Neuron (in vitro differentiated cells): ENCODE measurements around the gene RBM18.

ENCODE experiments used
- H2AFZ ChIP-seq: one replicate; pipeline ENCODE4 v1.6.1; 2013; ENCODE audit warnings: low read depth, mild to moderate bottlenecking, inconsistent platforms, low read length, moderate library complexity
- H3K27me3 ChIP-seq: one replicate; pipeline ENCODE4 v1.6.1; 2013; ENCODE audit warnings: low read length; ENCODE audit not compliant: insufficient read depth
- H3K36me3 ChIP-seq: one replicate; pipeline ENCODE4 v1.6.1; 2013; ENCODE audit warnings: low read length; ENCODE audit not compliant: insufficient read depth
- H3K4me1 ChIP-seq: one replicate; pipeline ENCODE4 v1.6.1; 2013; ENCODE audit warnings: low read length; ENCODE audit not compliant: insufficient read depth
- H3K4me3 ChIP-seq: 2 replicates; pipeline ENCODE4 v1.5.1; 2013; ENCODE audit warnings: mild to moderate bottlenecking, low read length, moderate library complexity
- H3K9me3 ChIP-seq: one replicate; pipeline ENCODE4 v1.6.1; 2013; ENCODE audit warnings: low read length

The RBM18 gene

GRCh38 chr9:122202111-122202510, 62.5 kb downstream of the RBM18 start:
- Histone ChIP-seq H3K36me3 (no peaks in the 10 kb centered on the region), H2AFZ (no peak overlapping the region), H3K4me3 (no peak overlapping the region), H3K4me1 (peaks cover 7% of the 10 kb centered on the region), H3K9me3 (no peaks in the 10 kb centered on the region), H3K27me3 (peaks cover 59% of the 10 kb centered on the region)

- Histone ChIP-seq H3K36me3 (no peaks in the 10 kb centered on the region), H3K9me3 (no peaks in the 10 kb centered on the region), H3K27me3 (peaks cover 58% of the 10 kb centered on the region), H2AFZ (no peak overlapping the region), H3K4me1 (peaks cover 6% of the 10 kb centered on the region), H3K4me3 (no peak overlapping the region)
Observed at GRCh38 chr9:122201641-122202040, 63.0 kb downstream of the RBM18 start.

DNA sequence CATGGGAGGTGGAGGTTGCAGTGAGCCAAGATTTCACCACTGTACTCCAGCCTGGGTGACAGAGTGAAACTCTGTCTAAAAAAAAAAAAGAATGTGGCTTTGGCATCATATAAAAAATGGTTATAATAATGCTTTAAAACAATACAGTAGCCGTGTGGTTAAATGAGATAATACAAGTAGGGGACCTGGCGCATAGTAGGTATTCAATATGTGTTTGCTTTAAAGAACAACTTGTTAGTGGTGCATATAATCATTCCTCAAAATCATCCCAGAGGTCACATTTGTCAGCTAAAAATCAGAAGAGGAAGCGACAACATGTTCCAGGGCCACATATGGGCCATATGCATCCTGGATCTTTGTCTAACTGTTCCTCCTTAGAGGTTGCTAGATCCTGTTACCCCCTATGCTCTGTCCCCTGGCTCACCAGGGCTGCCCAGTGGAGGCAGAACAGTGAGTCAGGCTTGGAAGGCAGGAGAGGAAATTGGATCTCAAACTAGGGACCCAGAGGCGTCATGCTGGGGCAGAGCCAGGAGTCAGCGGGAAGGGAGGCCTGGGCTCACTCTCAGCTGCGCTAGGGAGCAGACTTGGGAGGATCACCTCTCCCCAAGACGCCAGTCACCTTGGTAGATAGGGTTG, 63.6 kb downstream of the RBM18 start:
- Histone ChIP-seq H3K27me3 (peaks cover 56% of the 10 kb centered on the region), H3K4me1 (peaks cover 6% of the 10 kb centered on the region), H3K4me3 (no peak overlapping the region), H2AFZ (no peak overlapping the region), H3K9me3 (no peaks in the 10 kb centered on the region), H3K36me3 (no peaks in the 10 kb centered on the region)

DNA sequence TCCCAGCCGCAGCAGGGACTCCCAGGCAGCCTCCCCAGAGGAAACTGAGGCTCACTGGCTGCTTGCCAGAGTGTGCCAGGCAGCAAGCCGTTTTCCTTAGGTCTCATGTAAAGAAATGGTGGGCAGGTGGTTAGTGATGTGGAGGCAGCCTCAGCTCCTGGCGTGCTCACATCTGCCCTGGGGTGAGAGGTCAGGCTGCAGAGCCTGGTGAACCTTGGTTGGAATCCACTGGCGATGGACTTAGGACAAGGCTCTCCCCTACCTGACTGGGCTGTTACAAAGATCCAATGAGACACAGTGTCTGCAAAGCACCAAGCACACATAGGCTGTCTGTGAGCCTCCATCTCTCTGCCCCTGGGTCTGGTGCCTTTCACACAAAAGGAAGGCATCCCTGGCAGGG, 66.8 kb downstream of the RBM18 start:
- Histone ChIP-seq H3K4me3 (no peak overlapping the region), H2AFZ (no peak overlapping the region), H3K27me3 (peaks cover 62% of the 10 kb centered on the region), H3K4me1 (no peaks in the 10 kb centered on the region), H3K9me3 (no peaks in the 10 kb centered on the region), H3K36me3 (no peaks in the 10 kb centered on the region)

- H3K9me3 ChIP-seq, result no peaks in the 10 kb centered on the region
- peaks cover 60% of the 10 kb centered on the region for H3K27me3 ChIP-seq
- no peaks in the 10 kb centered on the region for H3K36me3 ChIP-seq
- no peak overlapping the region for H3K4me3 ChIP-seq
- no peak overlapping the region for H2AFZ ChIP-seq
- H3K4me1 ChIP-seq, result no peaks in the 10 kb centered on the region
Observed at GRCh38 chr9:122197426-122197825, 67.2 kb downstream of the RBM18 start.

GRCh38 chr9:122195875-122196274, 68.8 kb downstream of the RBM18 start:
- H3K9me3 ChIP-seq, result no peaks in the 10 kb centered on the region
- H3K27me3 ChIP-seq, result peaks cover 55% of the 10 kb centered on the region
- no peak overlapping the region for H3K4me3 ChIP-seq

GRCh38 chr9:122193651-122194050, 71.0 kb downstream of the RBM18 start:
- no peaks in the 10 kb centered on the region for H3K36me3 ChIP-seq
- peaks cover 40% of the 10 kb centered on the region for H3K27me3 ChIP-seq
- no peak overlapping the region for H3K4me3 ChIP-seq

More at GRCh38 chr9:122195875-122196274, 68.8 kb downstream of the RBM18 start:
- no peak overlapping the region for H2AFZ ChIP-seq
- no peaks in the 10 kb centered on the region for H3K36me3 ChIP-seq
- H3K4me1 ChIP-seq, result no peaks in the 10 kb centered on the region

DNA sequence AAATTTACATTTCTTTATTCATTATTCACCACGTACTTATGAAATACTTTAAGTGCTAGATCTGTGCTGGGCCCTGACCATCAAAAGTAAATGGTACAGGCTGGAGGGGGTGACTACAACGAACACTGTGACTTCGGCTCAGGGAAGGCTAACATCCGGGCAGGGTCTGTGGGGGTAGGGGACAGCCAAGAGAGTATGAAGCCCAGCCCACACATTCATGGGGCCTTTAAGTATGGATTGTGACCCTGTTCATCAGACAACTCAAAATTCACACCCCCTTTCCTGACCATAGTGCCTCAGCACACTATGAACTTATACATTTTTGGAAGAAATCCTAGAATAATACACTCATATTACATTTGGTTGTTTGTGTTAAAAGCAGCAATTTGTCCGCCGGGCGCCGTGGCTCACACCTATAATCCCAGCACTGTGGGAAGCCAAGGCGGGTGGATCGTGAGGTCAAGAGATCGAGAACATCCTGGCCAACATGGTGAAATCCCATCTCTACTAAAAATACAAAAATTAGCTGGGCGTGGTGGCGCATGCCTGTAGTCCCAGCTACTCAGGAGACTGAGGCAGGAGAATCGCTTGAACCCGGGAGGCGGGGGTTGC, 71.6 kb downstream of the RBM18 start:
- H2AFZ ChIP-seq, result no peak overlapping the region
- H3K4me3 ChIP-seq, result no peak overlapping the region
- H3K36me3 ChIP-seq, result no peaks in the 10 kb centered on the region
- H3K27me3 ChIP-seq, result peaks cover 36% of the 10 kb centered on the region
- no peaks in the 10 kb centered on the region for H3K4me1 ChIP-seq
- no peaks in the 10 kb centered on the region for H3K9me3 ChIP-seq

More at GRCh38 chr9:122193651-122194050, 71.0 kb downstream of the RBM18 start:
- Histone ChIP-seq H3K4me1 (no peaks in the 10 kb centered on the region), H3K9me3 (no peaks in the 10 kb centered on the region), H2AFZ (no peak overlapping the region)

GRCh38 chr9:122192261-122192875, 72.3 kb downstream of the RBM18 start:
- Histone ChIP-seq H3K36me3 (no peaks in the 10 kb centered on the region), H3K4me1 (no peaks in the 10 kb centered on the region), H2AFZ (no peak overlapping the region), H3K9me3 (no peaks in the 10 kb centered on the region), H3K27me3 (peaks cover 34% of the 10 kb centered on the region), H3K4me3 (no peak overlapping the region)

DNA sequence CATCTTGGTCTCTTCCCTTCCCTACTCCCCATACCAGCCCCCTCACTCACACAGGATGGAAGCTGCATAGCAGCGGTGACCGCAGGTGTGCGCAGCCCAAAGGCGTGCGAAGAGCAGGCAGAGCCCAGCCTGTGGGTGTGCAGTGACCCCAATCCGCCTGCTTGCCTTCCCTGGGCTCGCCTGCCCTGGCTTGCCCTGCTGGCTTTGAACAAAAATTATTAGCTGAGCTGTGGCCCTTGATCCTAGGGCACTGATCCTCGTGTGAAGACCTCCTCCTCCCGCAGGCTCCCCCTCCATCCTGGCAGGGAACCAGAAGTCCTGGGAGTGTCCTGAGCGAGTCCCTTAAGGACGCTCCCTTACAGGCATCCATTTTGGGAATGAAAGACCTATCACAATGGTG, 73.1 kb downstream of the RBM18 start:
- Histone ChIP-seq H3K36me3 (no peaks in the 10 kb centered on the region), H3K4me1 (no peaks in the 10 kb centered on the region), H3K27me3 (peaks cover 30% of the 10 kb centered on the region), H2AFZ (no peak overlapping the region), H3K4me3 (no peak overlapping the region), H3K9me3 (no peaks in the 10 kb centered on the region)

DNA sequence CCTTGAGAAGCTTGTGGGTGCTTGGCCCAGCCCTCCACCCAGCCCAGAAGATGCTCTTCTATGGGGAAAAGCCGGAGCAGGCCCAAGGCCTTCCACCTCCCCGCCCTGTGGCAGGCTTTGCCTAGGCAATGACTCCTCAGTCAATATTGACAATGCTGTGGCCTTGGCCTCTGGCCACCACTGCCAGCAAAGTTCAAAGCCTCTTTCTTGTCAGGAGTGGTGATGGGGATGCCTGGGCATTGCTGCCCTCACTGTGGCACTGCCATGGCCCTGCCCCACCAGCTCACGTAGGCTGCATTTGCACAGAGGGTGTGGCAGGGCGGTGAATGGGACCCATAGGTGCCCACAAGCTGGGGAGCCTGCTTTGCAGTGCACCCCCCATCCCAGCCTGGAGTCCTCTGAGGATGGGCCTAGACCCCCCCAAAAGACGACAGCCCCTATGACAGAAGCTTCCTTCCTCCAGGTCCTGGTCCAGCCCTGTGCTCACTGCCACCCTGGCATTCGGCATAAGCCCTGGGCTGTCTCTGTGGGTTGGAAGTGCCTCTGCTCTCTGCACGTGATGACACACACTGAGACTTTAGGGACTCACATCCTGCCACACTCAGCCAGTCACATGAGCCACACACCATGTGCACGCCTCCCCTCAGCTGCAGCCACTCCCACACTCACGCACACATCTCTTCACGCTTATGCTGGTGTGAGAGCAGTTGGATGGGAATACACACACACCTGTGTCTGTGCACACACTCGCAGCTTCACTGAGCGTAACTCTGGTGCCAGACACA, 73.9 kb downstream of the RBM18 start:
- Histone ChIP-seq H3K27me3 (peaks cover 30% of the 10 kb centered on the region), H3K4me1 (no peaks in the 10 kb centered on the region), H2AFZ (no peak overlapping the region), H3K36me3 (no peaks in the 10 kb centered on the region), H3K4me3 (no peak overlapping the region), H3K9me3 (no peaks in the 10 kb centered on the region)

DNA sequence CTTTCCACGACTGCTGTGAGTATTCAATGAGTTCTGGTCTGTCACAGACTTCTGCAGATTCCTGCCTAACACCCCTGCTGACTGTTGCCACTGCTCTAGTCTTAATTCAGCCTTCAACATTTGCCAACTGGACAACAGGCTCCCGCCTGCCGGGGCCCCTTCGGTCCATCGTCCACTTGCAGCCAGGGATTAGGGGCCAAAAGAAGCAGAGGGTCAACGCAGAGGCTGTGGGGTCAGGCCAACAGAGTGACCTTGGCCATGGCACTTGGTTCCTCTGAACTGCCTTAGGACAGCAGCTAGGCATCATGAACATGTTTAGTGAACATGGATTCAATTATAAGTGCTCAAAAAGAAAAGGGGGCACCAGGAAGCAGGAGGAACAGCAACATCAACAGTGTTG, 76.3 kb downstream of the RBM18 start:
- Histone ChIP-seq H3K4me1 (no peaks in the 10 kb centered on the region), H3K27me3 (peaks cover 22% of the 10 kb centered on the region), H3K4me3 (no peak overlapping the region)

More for the DNA sequence above, 76.3 kb downstream of the RBM18 start:
- H3K9me3 ChIP-seq, result no peaks in the 10 kb centered on the region
- H2AFZ ChIP-seq, result no peak overlapping the region
- H3K36me3 ChIP-seq, result no peaks in the 10 kb centered on the region
